Limb (tissue), 2 donors: Measurements from ENCODE around the gene MAPK8IP2.
A peak's percentile ranks its signal among the peaks of the same experiment; 100 is the strongest.
"Not testable (repeated sequence)": the region's sequence is repeated elsewhere in the genome, so short reads cannot be mapped to it uniquely, and the experiment has no call there.

Experiments used
- DNase-seq, 2 donors: peaks; one replicate each; pipeline ENCODE4 v3.0.0-alpha.2; 2016; ENCODE audit errors: extremely low spot score in 2 of 2

The MAPK8IP2 gene

DNA sequence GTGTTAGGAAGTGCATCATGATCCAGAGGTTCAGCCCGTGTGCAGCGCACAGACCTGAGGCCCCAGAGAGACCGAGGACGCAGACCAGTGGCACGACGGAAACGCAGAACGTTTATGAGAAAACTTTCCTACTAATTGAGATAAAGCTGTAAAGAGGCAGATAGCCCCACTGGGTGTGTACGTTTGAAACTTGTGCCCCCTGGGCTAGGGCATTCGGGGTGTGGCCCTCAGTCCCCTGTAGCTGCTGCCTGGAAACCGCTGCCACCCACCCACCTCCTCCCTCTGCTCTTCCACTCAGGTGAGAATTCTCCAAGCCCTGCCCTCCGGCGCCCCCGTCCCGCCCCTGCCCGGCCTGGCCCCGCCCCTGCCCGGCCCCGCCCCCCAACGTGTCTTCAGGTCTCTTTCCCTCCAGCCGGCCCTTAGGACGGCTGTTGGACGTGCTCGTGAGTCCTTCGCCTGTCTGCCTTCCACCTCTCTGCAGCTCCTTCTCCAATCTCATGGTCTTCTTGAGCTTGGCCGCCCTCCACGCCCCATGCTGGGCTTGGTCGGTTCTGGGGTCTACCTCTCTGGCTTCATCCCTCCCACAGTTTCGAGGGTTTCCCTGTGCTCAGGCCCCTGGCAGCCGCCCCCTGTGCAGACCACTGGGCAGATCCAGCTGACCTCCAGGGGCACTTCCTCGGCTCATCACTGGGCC lies 12.1 kb downstream of the MAPK8IP2 start:
- DNase-seq = no peak

DNA sequence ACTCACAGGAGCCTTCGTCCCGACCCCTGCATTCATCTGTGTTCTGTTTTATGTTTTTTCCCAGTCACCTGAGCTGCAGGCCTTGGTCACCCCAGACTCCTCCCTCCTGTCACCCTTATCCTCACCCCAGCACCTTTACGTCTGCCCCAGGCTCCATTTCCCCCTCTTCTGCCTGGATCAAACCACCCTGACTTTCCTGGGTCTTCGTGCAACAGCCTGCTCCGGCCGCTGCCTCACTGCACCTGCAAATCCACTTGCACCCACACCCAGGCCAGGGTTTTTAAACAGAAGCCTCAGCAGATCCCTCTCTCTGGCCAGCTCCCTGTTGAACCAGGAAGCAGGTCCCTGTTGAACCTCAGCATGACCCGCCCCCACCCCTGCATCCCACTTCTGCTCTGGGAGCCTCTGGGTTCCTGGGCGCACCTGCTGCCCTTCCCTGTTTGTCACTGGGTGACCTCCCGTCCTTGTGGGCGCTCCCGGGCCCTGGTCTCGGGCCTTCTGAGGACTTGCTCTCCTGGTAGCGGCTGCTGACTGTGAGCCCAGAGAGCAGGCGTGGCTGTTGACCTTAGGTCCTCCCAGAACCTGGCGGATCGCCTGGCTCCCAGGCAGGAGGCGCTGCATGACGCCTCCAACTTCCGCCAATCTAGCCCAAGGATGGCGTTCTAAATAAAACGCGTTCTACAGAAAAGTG lies 12.8 kb downstream of the MAPK8IP2 start:
- no peak for DNase-seq

DNA sequence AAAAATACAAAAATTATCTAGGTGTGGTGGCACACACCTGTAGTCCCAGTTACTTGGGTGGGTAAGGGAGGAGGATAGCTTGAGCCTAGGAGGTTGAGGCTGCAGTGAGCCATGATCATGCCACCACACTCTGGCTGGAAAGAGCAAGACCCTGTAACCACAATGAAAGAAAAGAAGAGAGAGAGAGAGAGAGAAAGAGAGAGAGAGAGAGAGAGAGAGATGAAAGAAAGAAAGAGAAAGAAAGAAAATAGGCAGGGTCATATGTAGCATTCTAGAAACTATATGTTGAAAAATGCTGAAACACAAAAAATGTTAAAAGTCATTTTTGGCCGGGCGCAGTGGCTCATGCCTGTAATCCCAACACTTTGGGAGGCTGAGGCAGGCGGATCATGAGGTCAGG lies 13.7 kb downstream of the MAPK8IP2 start:
- DNase-seq = not testable (repeated sequence)

DNA sequence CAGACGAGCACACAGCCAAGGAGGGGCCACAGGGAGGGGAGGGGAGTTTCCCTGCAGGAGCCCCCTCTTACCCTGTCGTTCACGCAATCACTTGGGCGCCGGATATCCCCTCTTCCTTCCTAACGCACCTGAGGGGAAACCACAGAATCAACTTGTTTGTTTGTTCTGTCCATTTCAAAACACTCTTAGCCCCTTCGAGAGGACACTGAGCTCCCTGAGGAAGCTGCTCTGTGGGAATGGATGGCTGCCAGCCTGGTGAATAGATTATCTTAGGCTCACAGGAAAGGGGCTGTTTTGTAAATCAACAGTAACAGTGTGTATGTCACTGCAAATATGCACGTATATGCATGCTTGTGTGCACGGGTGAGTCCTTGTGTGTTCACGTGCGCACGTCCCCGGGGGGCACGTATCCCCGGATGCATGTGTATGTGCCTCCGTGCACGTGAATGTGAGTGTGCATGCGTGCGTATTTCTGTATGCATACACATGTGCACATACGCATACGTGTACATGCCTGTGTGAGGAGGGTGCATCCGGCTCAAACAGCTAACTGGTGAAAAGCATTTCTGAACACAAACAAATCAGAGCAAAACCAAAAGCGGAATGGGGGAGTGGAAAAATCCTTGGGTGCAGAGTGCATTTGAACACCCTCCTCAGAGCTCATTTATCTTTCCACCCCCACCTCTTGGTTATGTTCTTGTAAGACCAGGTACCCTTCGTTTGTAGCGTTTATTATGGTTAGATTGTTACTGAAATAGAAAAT lies 20.2 kb downstream of the MAPK8IP2 start:
- DNase-seq = peak in 1 of 2 donors; percentile 90

DNA sequence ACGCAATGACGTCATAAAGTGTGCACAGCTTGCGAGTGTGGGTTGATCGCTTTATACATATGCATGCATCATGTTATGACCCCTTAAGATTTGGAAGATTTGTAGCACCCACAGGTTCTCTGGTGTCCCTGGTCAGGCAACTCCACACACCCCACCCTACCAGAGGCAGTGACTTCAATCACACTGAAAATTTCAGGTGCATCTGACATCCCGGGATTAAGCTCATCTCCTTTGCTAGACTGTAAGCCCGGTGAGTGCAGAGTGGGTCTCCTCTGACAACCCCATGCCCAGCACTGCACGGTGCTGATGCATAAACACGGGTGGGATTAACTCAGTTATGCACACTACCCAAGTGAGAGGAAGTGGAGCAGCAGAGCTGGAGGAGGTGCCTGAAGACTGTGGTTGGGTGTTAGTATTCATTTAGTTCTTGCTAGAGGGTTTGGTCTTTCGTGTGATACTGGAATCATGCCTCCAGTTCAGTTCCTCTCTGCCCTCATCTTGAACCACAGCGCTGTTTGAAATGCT lies 20.8 kb downstream of the MAPK8IP2 start:
- no peak for DNase-seq

DNA sequence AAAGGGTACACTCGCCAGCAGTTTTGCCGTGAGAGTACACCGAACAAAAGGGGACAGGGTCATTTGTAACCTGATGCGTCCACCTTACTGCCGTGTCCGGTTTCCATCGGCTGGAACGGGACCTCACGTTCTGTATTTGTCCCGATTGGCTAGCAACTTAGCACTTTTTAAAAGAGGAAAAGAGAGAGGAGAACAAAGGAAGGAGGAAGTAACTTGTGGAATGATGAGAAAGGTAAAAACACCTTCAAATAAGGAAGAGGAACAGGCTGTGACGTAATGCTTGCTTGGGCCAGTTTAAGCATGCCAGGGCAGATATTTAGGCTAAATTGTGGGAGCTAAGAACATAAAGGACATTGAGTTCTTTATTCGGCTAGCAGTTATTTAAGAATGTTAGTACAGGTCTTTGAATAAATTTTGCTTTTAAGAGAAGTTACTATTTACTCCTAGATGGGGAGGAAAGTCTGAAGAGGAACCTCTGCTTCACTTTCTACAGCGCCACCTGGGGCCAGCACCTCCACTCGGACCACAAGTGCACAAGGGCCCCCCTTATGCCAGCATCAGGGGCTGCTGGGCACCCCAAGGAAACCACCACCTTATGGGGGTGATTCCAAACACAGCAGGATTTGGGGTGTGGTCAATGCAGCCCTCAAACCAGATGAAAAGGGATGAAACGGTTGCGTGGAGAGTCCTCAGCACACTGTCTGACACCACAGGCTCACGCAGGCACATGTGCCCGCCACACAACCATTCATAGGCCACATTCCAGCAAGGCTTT lies 21.5 kb downstream of the MAPK8IP2 start:
- no peak for DNase-seq

DNA sequence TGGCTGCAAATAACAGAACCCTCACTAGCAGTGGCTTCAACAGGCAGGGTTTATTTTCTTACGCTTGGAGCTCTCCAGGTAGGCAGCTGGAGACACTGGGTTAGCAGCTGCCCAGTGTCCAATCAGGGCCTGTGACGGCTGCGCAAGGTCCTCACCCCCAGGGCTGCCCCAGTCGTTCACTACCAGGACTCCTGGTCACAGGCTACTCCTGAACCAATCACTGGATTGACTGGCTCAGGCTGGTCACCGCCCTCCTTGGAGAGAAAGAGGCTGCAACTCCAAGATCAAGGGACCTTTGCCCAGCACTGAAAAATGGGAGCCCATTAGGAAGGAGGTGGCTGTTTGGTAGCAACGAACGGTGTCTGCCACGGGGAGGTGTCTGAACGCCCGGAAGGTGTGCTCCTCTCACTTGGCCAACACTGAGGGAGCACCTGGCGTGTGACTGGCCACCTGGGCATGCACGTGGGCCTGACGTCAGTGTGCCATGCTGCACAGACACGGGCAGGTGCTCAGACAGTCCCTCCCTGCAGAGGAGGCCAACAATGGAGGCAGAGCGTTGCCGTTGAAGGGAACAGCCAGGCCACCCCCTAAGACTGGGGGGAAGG lies 22.2 kb downstream of the MAPK8IP2 start:
- DNase-seq = no peak

DNA sequence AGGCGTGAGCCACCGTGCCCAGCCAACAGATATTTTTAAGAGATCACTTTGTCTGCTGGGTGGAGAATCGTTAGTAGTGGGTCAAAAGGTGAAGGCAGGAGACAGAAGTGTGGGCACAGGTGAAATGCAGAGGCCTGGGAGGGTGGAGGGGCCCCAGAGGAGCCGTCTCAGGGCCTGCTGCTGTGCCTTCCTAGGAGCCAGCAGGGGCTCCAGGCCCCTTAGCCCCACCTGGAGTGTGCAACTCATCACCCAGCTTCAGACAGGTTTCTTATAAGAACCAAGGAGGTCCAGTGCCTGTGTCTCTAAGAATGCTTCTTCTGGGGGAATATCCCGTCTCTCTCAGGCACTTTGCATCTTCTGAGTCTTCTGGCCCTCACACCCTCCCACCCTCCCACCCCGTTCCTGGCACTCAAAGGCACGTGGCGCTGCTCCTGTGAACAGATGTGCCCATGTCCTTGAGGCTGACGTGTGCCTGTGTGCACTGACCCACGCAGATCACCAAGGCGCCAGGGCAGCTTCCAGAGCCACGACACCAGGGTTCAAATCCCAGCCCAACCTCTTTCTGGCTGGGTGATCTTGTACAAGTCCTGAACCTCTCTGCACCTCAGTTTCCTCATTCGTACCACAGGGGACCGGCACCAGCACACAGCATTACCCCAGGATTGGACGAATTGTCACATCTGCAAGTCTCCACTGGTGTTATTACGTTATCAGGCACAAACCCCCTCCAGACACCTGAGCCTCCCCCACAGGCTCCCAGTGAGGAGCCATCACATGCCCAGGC lies 23.9 kb downstream of the MAPK8IP2 start:
- no peak for DNase-seq

DNA sequence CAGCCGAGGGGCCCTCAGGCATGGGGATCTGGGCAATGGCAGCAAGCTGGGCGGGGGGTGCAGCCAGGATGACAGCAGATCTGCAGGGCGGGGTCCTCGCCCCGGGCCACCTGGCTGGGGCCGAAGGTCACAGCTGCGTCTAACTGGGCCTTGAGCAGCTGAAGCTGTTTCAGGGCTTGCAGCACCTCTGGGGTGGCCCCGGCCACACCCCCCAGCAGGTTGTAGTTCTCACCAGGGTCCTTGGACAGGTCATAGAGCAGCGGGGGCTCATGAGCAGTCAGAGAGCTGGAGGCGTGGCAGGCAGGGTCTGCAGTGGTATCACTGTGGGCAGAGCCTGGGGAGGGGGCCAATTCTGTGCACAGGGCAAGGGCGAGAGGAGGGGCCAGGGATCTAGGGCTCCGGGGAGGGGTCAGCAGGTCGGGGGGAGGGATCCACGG lies 24.6 kb downstream of the MAPK8IP2 start:
- no peak for DNase-seq

DNA sequence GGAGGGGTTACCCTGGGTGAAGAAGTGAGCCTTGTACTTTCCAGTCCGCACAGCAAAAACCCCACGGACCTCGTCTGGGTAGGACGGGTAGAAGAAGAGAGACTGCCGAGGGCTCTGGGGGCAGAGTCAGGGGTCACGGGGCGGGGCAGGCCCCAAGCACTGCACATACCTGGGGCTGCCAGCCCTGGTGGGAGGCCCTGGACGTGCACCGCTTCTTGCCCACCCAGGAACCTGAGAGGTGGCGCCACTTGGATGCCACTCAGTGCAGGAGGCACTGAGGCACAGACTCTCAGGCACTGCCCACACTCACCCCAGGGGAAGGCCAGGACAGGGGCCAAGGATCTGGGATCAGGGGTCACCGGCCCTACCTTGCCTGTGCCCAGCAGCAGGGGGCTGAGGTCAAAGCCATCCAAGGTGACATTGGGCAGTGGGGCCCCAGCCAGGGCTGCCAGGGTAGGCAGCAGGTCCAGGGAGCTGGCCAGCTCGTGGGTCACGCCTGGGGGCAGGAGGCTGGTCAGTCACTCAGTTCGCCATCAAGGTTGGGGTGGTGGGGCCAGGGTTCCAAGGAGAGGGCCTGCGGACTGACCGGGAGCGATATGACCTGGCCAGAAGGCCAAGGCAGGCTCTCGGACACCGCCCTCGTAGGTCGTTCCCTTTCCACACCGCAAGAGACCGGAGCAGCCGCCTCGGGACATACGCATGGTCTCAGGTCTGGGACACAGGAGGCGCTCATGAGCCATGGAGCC lies 25.1 kb downstream of the MAPK8IP2 start:
- no peak for DNase-seq

DNA sequence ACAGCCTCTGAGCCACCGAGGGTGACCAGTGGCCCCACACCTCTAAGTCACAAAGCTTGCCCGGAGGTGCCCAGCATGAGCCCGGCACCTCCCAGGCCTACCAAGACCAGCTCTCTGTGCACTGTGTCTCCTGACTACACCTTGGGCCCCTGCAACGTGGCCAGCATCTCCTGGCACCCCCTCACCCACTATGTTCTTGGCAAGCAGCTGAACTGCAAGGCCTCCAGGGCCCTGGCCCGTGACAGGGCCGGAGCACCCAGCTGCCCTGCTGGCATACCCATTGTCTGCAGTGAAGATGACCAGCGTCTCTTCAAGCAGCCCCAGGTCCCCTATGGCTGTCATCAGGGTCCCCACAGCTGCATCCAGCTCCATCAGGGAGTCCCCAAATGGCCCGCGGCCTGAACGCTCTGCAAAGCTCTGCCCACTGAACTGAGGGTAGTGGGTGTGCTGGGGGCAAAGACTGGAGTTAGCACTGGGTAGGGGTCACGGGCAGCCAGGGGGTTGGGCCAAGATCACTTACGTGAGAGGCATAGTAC lies 25.8 kb downstream of the MAPK8IP2 start:
- no peak for DNase-seq

DNA sequence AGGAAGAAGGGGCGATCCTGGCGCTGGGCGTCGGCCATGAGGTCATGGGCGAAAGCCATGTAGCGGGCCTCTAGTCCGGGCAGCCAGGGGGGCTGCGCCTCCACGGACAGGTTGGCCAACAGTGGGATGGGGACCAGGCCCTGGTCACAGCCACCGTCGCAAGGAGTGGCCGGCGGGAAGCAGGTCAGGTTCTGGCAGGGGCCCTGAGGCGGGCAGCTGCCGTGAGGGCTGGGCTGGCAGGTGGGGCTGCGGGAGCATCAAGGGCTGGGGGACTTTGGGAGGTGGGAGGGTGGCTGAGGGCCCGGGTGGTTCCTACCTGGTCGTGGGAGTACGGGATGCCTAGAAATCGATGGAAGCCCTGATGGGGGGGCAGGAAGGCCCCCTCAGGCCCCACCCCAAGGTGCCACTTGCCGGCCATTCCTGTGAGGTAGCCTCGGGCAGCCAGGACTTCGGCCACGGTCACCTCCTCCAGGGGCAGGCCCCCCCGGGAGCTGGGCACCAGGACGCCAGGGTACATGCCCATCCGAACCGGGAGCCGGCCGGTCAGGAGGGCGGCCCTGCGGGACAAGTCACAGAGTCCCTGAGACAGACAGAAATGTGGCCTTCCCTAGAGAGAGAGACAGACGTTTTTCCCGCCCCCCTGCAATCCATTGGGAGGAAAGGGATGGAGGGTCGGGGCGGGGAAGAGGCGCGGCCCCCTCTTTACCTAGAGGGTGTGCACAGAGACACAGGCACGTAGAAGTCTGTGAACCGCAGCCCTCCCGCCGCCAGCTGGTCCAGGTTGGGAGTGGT lies 26.5 kb downstream of the MAPK8IP2 start:
- no peak for DNase-seq

DNA sequence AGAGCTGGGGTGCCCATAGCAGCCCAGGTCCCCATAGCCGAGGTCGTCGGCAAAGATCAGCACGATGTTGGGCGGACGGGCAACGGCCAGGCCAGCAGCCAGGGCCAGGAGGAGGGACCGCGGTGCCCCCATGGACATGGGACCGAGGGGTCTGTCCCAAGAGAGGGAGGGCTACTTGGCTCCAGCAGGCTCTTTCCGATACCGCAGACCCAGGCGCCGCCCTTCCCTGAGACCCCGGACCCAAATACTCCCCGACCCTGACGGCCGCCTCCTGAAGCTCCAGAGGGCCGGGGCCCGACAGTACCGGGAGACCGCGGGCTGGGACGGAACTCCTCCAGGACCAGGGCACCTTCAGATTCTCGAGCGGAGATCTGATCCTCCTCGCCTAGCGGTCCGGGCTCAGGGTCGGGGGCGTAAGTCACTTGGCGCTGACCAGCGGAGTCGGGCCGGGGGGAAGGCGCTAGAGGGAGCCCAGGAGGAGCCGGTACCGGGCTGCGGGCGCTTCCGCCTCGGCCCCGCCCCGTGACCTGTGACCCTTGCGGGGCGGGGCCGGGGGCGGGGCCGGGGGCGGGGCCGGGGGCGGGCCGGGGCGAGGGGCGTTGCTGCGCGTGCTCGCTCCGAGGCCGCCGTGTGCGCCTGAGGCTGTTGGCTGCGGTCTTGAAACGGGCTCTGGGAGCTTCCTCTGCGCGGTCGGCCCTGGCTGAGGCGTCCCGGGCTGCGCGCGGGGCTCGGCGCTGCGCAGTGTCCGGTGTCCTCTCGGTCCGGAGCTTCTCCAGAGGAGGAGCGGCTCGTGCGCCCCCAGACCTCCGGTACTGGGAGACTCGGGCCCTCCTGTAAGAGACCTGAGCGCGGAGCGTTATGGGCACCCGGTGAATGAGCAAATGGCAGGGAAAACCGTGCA lies 27.3 kb downstream of the MAPK8IP2 start, which contains the start of gene ARSA:
ARSA (minus strand) TSS at position 511 of the 901 bp plus-strand sequence; CDS start at position 138, 373 bp downstream.
- DNase-seq = peak; percentile 85 to 88

DNA sequence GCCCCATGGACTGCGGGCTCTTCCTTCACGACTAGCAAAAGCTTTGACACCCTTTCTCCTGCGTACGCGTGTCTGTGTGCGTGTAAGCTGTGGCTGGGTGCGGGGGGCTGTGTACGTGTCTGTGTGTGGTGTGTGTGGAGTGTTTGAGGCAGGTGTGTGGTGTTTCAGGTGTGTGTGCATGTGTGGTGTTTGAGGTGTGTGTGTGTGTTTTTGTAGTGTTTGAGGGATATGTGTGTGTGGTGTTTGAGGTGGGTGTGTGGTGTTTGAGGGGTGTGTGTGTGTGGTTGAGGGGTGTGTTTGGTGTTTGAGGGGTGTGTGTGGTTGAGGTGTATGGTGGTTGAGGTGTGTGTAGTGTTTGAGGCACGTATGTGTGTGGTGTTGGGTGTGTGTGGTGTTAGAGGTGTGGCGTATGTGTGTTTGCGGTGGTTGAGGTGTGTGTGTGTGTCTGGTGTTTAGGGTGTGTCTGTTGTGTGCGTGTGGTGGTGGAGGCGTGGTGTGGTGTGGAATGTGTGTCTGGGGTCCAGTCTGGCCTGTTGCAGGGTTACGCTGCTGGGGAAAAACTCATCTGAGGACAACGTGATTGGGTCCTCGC lies 28.0 kb downstream of the MAPK8IP2 start:
- DNase-seq = no peak

DNA sequence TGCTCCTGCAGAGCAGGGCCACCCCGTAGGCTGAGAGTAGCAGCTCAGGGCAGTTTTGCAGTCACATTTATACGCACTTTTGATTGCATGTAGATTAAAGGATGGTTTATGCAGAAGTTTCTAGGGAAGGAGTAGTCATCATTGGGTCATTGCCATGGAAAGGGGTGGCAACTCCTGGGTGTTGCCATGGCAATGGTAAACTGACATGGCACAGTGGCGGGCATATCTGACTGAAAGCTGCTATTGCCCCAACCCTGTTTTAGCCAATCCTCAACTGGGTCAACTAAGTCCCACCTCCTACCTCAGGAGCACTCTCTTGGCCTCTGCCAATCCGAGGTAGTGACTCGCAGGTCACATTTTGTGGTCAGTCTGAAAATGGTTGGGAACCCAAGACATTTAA lies 29.8 kb downstream of the MAPK8IP2 start:
- no peak for DNase-seq

DNA sequence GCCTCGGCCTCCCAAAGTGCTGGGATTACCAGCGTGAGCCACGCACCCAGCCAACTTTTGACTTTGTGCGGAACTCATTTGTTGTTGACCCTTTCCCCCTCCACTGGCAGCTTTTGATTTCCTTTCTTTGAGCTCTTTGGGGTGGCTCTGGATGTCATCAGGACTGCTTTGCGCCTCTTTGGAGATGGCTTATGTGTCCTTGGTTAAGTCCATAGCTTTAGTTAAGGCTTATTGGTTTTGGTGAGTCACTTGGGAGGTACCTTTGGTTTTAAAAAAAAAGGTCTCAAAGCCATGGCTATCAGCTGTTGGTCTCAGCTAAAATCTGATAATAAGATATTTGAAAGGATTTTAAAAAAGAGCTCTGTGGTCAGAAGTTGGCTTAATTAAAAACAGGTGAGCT lies 32.5 kb downstream of the MAPK8IP2 start:
- no peak for DNase-seq

DNA sequence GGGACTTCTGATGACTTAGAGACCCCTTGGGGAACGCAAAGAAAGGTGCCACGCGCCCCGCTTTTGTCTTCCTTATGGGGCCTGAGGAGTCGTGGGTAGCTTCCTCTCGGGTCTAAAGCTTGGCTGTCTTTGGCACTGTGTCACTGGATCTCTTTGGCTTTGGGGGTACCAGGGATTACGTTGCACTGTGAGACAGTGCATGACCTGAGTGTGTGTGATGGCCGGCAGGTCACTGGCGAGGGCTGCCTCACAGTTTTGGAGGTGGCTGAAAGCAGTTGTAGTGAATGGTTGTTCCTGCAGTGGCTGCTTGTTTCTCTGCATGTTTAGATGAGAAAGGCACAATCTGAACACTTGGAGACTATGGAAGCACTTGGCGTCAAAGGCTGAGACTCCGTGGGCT lies 33.2 kb downstream of the MAPK8IP2 start:
- no peak for DNase-seq
